ENCODE results near the gene SPATA18.

DNA sequence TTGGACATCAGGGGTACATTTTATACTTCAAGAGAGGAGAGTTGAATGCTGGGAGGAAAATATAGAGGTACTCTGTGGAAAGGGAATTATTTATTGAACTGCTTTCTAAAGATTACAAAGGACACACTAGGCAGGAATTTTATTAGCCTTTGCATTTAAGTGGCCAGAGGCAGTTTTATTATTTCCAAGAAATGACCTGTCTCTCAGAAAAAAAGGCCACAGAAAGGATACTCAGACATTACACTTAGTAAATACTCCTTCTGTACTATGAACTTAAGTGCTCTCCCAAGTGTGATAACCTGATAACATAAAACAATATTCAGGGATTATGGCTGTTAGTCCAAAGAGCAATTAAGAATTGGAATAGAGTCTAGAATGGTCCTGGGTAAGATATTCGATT, 38.5 kb upstream of the SPATA18 start:
- TF ChIP-seq, protein P1, sequence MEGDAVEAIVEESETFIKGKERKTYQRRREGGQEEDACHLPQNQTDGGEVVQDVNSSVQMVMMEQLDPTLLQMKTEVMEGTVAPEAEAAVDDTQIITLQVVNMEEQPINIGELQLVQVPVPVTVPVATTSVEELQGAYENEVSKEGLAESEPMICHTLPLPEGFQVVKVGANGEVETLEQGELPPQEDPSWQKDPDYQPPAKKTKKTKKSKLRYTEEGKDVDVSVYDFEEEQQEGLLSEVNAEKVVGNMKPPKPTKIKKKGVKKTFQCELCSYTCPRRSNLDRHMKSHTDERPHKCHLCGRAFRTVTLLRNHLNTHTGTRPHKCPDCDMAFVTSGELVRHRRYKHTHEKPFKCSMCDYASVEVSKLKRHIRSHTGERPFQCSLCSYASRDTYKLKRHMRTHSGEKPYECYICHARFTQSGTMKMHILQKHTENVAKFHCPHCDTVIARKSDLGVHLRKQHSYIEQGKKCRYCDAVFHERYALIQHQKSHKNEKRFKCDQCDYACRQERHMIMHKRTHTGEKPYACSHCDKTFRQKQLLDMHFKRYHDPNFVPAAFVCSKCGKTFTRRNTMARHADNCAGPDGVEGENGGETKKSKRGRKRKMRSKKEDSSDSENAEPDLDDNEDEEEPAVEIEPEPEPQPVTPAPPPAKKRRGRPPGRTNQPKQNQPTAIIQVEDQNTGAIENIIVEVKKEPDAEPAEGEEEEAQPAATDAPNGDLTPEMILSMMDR (IDR thresholded peaks at IDR 0.05), result no peak
- TF ChIP-seq JUNB (IDR thresholded peaks at IDR 0.05) (no peak), POLR2A (IDR thresholded peaks at IDR 0.05; ENCODE audit: low read length) (no peak), FOSL2 (IDR thresholded peaks at IDR 0.05) (no peak), FOSL2 (CRISPR knock-in tag; IDR thresholded peaks at IDR 0.05) (no peak)
